Measurements from ENCODE around the gene L3MBTL4. TPM values are rescaled to one million over a fixed set of nuclear protein-coding genes. Genes with fewer than 3 reads are reported as not detected.

The L3MBTL4 gene
- polyA plus RNA-seq, 4 donors = 2.6 to 6.5 (median 3.6) TPM

GRCh38 chr18:6341303-6341702 lies 73.4 kb downstream of the L3MBTL4 start:
- Histone ChIP-seq H3K4me3 (ENCODE audit: low read depth in 1 of 3, low read length in 3 of 3) (no peak overlapping the region), H3K9me3 (ENCODE audit: control insufficient read depth in 2 of 2, insufficient read depth in 1 of 2, low read depth in 1 of 2, low read length in 1 of 2) (peaks cover 0 to 13% of the 10 kb centered on the region in 2 donors), H3K36me3 (ENCODE audit: control insufficient read depth in 3 of 3, insufficient read depth in 2 of 3, low read depth in 1 of 3, low read length in 3 of 3) (no peaks in the 10 kb centered on the region), H3K27me3 (ENCODE audit: control insufficient read depth in 3 of 3, insufficient read depth in 3 of 3, low read length in 3 of 3) (no peaks in the 10 kb centered on the region), H3K27ac (ENCODE audit: low read depth in 1 of 3, low read length in 2 of 3) (no peak overlapping the region), H3K4me1 (ENCODE audit: control insufficient read depth in 3 of 3, insufficient read depth in 2 of 3, low read depth in 1 of 3, low read length in 2 of 3) (no peaks in the 10 kb centered on the region)
- DNase-seq (no peak), FAIRE-seq (no peak)

GRCh38 chr18:6340121-6340520 lies 74.6 kb downstream of the L3MBTL4 start:
- DNase-seq (no peak), FAIRE-seq (no peak)
- no peaks in the 10 kb centered on the region for H3K36me3 ChIP-seq (ENCODE audit: control insufficient read depth in 3 of 3, insufficient read depth in 2 of 3, low read depth in 1 of 3, low read length in 3 of 3)
- WGBS, 3 donors = 77 to 92% (median 91%) methylated on average over 1 of the region's 1 CpG
- H3K9me3 ChIP-seq (ENCODE audit: control insufficient read depth in 2 of 2, insufficient read depth in 1 of 2, low read depth in 1 of 2, low read length in 1 of 2) = peaks cover 0 to 13% of the 10 kb centered on the region in 2 donors
- H3K4me1 ChIP-seq (ENCODE audit: control insufficient read depth in 3 of 3, insufficient read depth in 2 of 3, low read depth in 1 of 3, low read length in 2 of 3) = no peaks in the 10 kb centered on the region
- no peak overlapping the region for H3K27ac ChIP-seq (ENCODE audit: low read depth in 1 of 3, low read length in 2 of 3)
- no peak overlapping the region for H3K4me3 ChIP-seq (ENCODE audit: low read depth in 1 of 3, low read length in 3 of 3)
- H3K27me3 ChIP-seq (ENCODE audit: control insufficient read depth in 3 of 3, insufficient read depth in 3 of 3, low read length in 3 of 3) = no peaks in the 10 kb centered on the region

GRCh38 chr18:6336239-6336638 lies 78.5 kb downstream of the L3MBTL4 start:
- no peak for FAIRE-seq
- H3K4me1 ChIP-seq (ENCODE audit: control insufficient read depth in 3 of 3, insufficient read depth in 2 of 3, low read depth in 1 of 3, low read length in 2 of 3) = no peaks in the 10 kb centered on the region
- no peak overlapping the region for H3K27ac ChIP-seq (ENCODE audit: low read depth in 1 of 3, low read length in 2 of 3)
- no peak overlapping the region for H3K4me3 ChIP-seq (ENCODE audit: low read depth in 1 of 3, low read length in 3 of 3)
- DNase-seq = no peak
- H3K9me3 ChIP-seq (ENCODE audit: control insufficient read depth in 2 of 2, insufficient read depth in 1 of 2, low read depth in 1 of 2, low read length in 1 of 2) = peaks cover 0 to 12% of the 10 kb centered on the region in 2 donors
- H3K27me3 ChIP-seq (ENCODE audit: control insufficient read depth in 3 of 3, insufficient read depth in 3 of 3, low read length in 3 of 3) = no peaks in the 10 kb centered on the region
- no peaks in the 10 kb centered on the region for H3K36me3 ChIP-seq (ENCODE audit: control insufficient read depth in 3 of 3, insufficient read depth in 2 of 3, low read depth in 1 of 3, low read length in 3 of 3)
- WGBS, 3 donors = 79 to 89% (median 84%) methylated on average over 4 of the region's 4 CpGs

- no peaks in the 10 kb centered on the region for H3K36me3 ChIP-seq (ENCODE audit: control insufficient read depth in 3 of 3, insufficient read depth in 2 of 3, low read depth in 1 of 3, low read length in 3 of 3)
- FAIRE-seq (no peak), DNase-seq (no peak)
- no peak overlapping the region for H3K4me3 ChIP-seq (ENCODE audit: low read depth in 1 of 3, low read length in 3 of 3)
- no peaks in the 10 kb centered on the region for H3K27me3 ChIP-seq (ENCODE audit: control insufficient read depth in 3 of 3, insufficient read depth in 3 of 3, low read length in 3 of 3)
- WGBS, 3 donors = 70 to 83% (median 77%) methylated on average over 4 of the region's 4 CpGs
- no peaks in the 10 kb centered on the region for H3K4me1 ChIP-seq (ENCODE audit: control insufficient read depth in 3 of 3, insufficient read depth in 2 of 3, low read depth in 1 of 3, low read length in 2 of 3)
- H3K27ac ChIP-seq (ENCODE audit: low read depth in 1 of 3, low read length in 2 of 3) = no peak overlapping the region
- H3K9me3 ChIP-seq (ENCODE audit: control insufficient read depth in 2 of 2, insufficient read depth in 1 of 2, low read depth in 1 of 2, low read length in 1 of 2) = peaks cover 0 to 6% of the 10 kb centered on the region in 2 donors
These were observed 80.7 kb downstream of the L3MBTL4 start for GRCh38 chr18:6333981-6334380.

- H3K27ac ChIP-seq (ENCODE audit: low read depth in 1 of 3, low read length in 2 of 3) = no peak overlapping the region
- no peaks in the 10 kb centered on the region for H3K36me3 ChIP-seq (ENCODE audit: control insufficient read depth in 3 of 3, insufficient read depth in 2 of 3, low read depth in 1 of 3, low read length in 3 of 3)
- no peaks in the 10 kb centered on the region for H3K4me1 ChIP-seq (ENCODE audit: control insufficient read depth in 3 of 3, insufficient read depth in 2 of 3, low read depth in 1 of 3, low read length in 2 of 3)
- 83 to 92% (median 88%) methylated on average over 2 of the region's 2 CpGs for WGBS, 3 donors
- H3K4me3 ChIP-seq (ENCODE audit: low read depth in 1 of 3, low read length in 3 of 3) = no peak overlapping the region
- peaks cover 0 to 6% of the 10 kb centered on the region in 2 donors for H3K9me3 ChIP-seq (ENCODE audit: control insufficient read depth in 2 of 2, insufficient read depth in 1 of 2, low read depth in 1 of 2, low read length in 1 of 2)
- FAIRE-seq (no peak), DNase-seq (no peak)
- H3K27me3 ChIP-seq (ENCODE audit: control insufficient read depth in 3 of 3, insufficient read depth in 3 of 3, low read length in 3 of 3) = no peaks in the 10 kb centered on the region
These were observed 82.8 kb downstream of the L3MBTL4 start for GRCh38 chr18:6331872-6332271.

GRCh38 chr18:6330786-6331185 lies 83.9 kb downstream of the L3MBTL4 start:
- Histone ChIP-seq H3K36me3 (ENCODE audit: control insufficient read depth in 3 of 3, insufficient read depth in 2 of 3, low read depth in 1 of 3, low read length in 3 of 3) (no peaks in the 10 kb centered on the region), H3K27me3 (ENCODE audit: control insufficient read depth in 3 of 3, insufficient read depth in 3 of 3, low read length in 3 of 3) (no peaks in the 10 kb centered on the region), H3K27ac (ENCODE audit: low read depth in 1 of 3, low read length in 2 of 3) (no peak overlapping the region), H3K9me3 (ENCODE audit: control insufficient read depth in 2 of 2, insufficient read depth in 1 of 2, low read depth in 1 of 2, low read length in 1 of 2) (peaks cover 0 to 6% of the 10 kb centered on the region in 2 donors), H3K4me3 (ENCODE audit: low read depth in 1 of 3, low read length in 3 of 3) (no peak overlapping the region), H3K4me1 (ENCODE audit: control insufficient read depth in 3 of 3, insufficient read depth in 2 of 3, low read depth in 1 of 3, low read length in 2 of 3) (no peaks in the 10 kb centered on the region)
- FAIRE-seq (no peak), DNase-seq (no peak)

GRCh38 chr18:6328621-6329010 lies 86.1 kb downstream of the L3MBTL4 start:
- no peak for FAIRE-seq
- H3K27me3 ChIP-seq (ENCODE audit: control insufficient read depth in 3 of 3, insufficient read depth in 3 of 3, low read length in 3 of 3) = no peaks in the 10 kb centered on the region
- no peak overlapping the region for H3K4me3 ChIP-seq (ENCODE audit: low read depth in 1 of 3, low read length in 3 of 3)
- H3K9me3 ChIP-seq (ENCODE audit: control insufficient read depth in 2 of 2, insufficient read depth in 1 of 2, low read depth in 1 of 2, low read length in 1 of 2) = peaks cover 2 to 17% of the 10 kb centered on the region in 2 donors
- no peak overlapping the region for H3K27ac ChIP-seq (ENCODE audit: low read depth in 1 of 3, low read length in 2 of 3)
- H3K4me1 ChIP-seq (ENCODE audit: control insufficient read depth in 3 of 3, insufficient read depth in 2 of 3, low read depth in 1 of 3, low read length in 2 of 3) = no peaks in the 10 kb centered on the region
- 50 to 61% (median 60%) methylated on average over 3 of the region's 3 CpGs for WGBS, 3 donors
- DNase-seq = no peak
- H3K36me3 ChIP-seq (ENCODE audit: control insufficient read depth in 3 of 3, insufficient read depth in 2 of 3, low read depth in 1 of 3, low read length in 3 of 3) = peaks cover 0 to 2% (median 0%) of the 10 kb centered on the region in 3 donors

GRCh38 chr18:6327895-6328620 lies 86.7 kb downstream of the L3MBTL4 start:
- Histone ChIP-seq H3K27ac (ENCODE audit: low read depth in 1 of 3, low read length in 2 of 3) (no peak overlapping the region), H3K36me3 (ENCODE audit: control insufficient read depth in 3 of 3, insufficient read depth in 2 of 3, low read depth in 1 of 3, low read length in 3 of 3) (peaks cover 0 to 2% (median 0%) of the 10 kb centered on the region in 3 donors), H3K9me3 (ENCODE audit: control insufficient read depth in 2 of 2, insufficient read depth in 1 of 2, low read depth in 1 of 2, low read length in 1 of 2) (peaks cover 2 to 18% of the 10 kb centered on the region in 2 donors), H3K4me1 (ENCODE audit: control insufficient read depth in 3 of 3, insufficient read depth in 2 of 3, low read depth in 1 of 3, low read length in 2 of 3) (no peaks in the 10 kb centered on the region), H3K4me3 (ENCODE audit: low read depth in 1 of 3, low read length in 3 of 3) (no peak overlapping the region), H3K27me3 (ENCODE audit: control insufficient read depth in 3 of 3, insufficient read depth in 3 of 3, low read length in 3 of 3) (no peaks in the 10 kb centered on the region)
- DNase-seq = no peak
- WGBS, 3 donors = 60 to 78% (median 76%) methylated on average over 2 of the region's 2 CpGs
- FAIRE-seq = no peak

GRCh38 chr18:6327485-6327884 lies 87.2 kb downstream of the L3MBTL4 start:
- Histone ChIP-seq H3K4me1 (ENCODE audit: control insufficient read depth in 3 of 3, insufficient read depth in 2 of 3, low read depth in 1 of 3, low read length in 2 of 3) (no peaks in the 10 kb centered on the region), H3K36me3 (ENCODE audit: control insufficient read depth in 3 of 3, insufficient read depth in 2 of 3, low read depth in 1 of 3, low read length in 3 of 3) (peaks cover 0 to 2% (median 0%) of the 10 kb centered on the region in 3 donors), H3K9me3 (ENCODE audit: control insufficient read depth in 2 of 2, insufficient read depth in 1 of 2, low read depth in 1 of 2, low read length in 1 of 2) (peaks cover 2 to 18% of the 10 kb centered on the region in 2 donors), H3K27me3 (ENCODE audit: control insufficient read depth in 3 of 3, insufficient read depth in 3 of 3, low read length in 3 of 3) (no peaks in the 10 kb centered on the region), H3K27ac (ENCODE audit: low read depth in 1 of 3, low read length in 2 of 3) (no peak overlapping the region), H3K4me3 (ENCODE audit: low read depth in 1 of 3, low read length in 3 of 3) (no peak overlapping the region)
- no peak for FAIRE-seq
- DNase-seq = no peak
- 74 to 83% (median 80%) methylated on average over 4 of the region's 4 CpGs for WGBS, 3 donors

Measured in small intestine (tissue), 7 donors.